Ecto neural progenitor cell (in vitro differentiated cells): ENCODE measurements around the gene JAZF1.

Experiments used
- DNase-seq: peaks from one replicate; pipeline ENCODE4 v3.0.0-alpha.2; 2018; ENCODE audit warnings: low spot score

JAZF1 gene

GRCh38 chr7:28191184-28191583 is 10.6 kb upstream of the JAZF1 start:
- DNase-seq, result no peak

GRCh38 chr7:28190077-28190710 is 9.6 kb upstream of the JAZF1 start:
- no peak for DNase-seq

- DNase-seq, result no peak
Measured at GRCh38 chr7:28187012-28187411, 6.4 kb upstream of the JAZF1 start.

GRCh38 chr7:28183627-28184026 is 3.0 kb upstream of the JAZF1 start:
- no peak for DNase-seq

- no peak for DNase-seq
Measured at GRCh38 chr7:28182071-28182471, 1.5 kb upstream of the JAZF1 start.

GRCh38 chr7:28181416-28181815 is 821 bp upstream of the JAZF1 start:
- no peak for DNase-seq

- DNase-seq, result no peak
Measured at GRCh38 chr7:28180031-28180363, 598 bp downstream of the JAZF1 start.

GRCh38 chr7:28179120-28180030 is 1.2 kb downstream of the JAZF1 start:
- DNase-seq, result peak; percentile 74

- DNase-seq, result no peak
Measured at GRCh38 chr7:28178599-28178998, 2.0 kb downstream of the JAZF1 start.

GRCh38 chr7:28177836-28178235 is 2.8 kb downstream of the JAZF1 start:
- DNase-seq, result no peak

GRCh38 chr7:28176645-28177044 is 4.0 kb downstream of the JAZF1 start:
- DNase-seq, result no peak

GRCh38 chr7:28176174-28176573 is 4.4 kb downstream of the JAZF1 start:
- no peak for DNase-seq

GRCh38 chr7:28174901-28175661 is 5.5 kb downstream of the JAZF1 start:
- DNase-seq, result no peak

GRCh38 chr7:28174442-28174841 is 6.2 kb downstream of the JAZF1 start:
- no peak for DNase-seq

- DNase-seq, result no peak
Measured at GRCh38 chr7:28173531-28173930, 7.1 kb downstream of the JAZF1 start.

- no peak for DNase-seq
Measured at GRCh38 chr7:28172958-28173357, 7.6 kb downstream of the JAZF1 start.

GRCh38 chr7:28170701-28171100 is 9.9 kb downstream of the JAZF1 start:
- DNase-seq, result no peak

- no peak for DNase-seq
Measured at GRCh38 chr7:28169230-28169629, 11.4 kb downstream of the JAZF1 start.

- no peak for DNase-seq
Measured at GRCh38 chr7:28168393-28169158, 12.0 kb downstream of the JAZF1 start.

- no peak for DNase-seq
Measured at GRCh38 chr7:28166982-28167715, 13.4 kb downstream of the JAZF1 start.
